ENCODE measurements around the gene TSPAN6.

GRCh38 chrX:100647095-100647494 lies 10.5 kb upstream of the TSPAN6 start:
- TF ChIP-seq, protein P1, sequence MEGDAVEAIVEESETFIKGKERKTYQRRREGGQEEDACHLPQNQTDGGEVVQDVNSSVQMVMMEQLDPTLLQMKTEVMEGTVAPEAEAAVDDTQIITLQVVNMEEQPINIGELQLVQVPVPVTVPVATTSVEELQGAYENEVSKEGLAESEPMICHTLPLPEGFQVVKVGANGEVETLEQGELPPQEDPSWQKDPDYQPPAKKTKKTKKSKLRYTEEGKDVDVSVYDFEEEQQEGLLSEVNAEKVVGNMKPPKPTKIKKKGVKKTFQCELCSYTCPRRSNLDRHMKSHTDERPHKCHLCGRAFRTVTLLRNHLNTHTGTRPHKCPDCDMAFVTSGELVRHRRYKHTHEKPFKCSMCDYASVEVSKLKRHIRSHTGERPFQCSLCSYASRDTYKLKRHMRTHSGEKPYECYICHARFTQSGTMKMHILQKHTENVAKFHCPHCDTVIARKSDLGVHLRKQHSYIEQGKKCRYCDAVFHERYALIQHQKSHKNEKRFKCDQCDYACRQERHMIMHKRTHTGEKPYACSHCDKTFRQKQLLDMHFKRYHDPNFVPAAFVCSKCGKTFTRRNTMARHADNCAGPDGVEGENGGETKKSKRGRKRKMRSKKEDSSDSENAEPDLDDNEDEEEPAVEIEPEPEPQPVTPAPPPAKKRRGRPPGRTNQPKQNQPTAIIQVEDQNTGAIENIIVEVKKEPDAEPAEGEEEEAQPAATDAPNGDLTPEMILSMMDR (IDR thresholded peaks at IDR 0.05), result no peak
- TF ChIP-seq POLR2A (IDR thresholded peaks at IDR 0.05), result no peak
